Measurements from ENCODE around the gene PAM. TPM values are rescaled to one million over a fixed set of nuclear protein-coding genes. Genes with fewer than 3 reads are reported as not detected.

Gene PAM
- total RNA-seq, 1 experiment from 2014 or later: 131 TPM

GRCh38 chr5:102879741-102880140, 124.6 kb downstream of the PAM start:
- no peak overlapping the region for H3K27ac ChIP-seq (ENCODE audit: low read length)
- POLR2A ChIA-PET: no interaction called here

GRCh38 chr5:102886586-102886985, 131.5 kb downstream of the PAM start:
- in situ Hi-C loops (cut with HindIII; ENCODE audit: low pct_unique_long_range_greater_than_20kb, low sequenced_read_pairs): no loop called here
- H3K4me3 ChIP-seq (ENCODE audit: low read depth in 2 of 2, low read length in 2 of 2): no peak overlapping the region
- BruUV-seq (replicated peaks): no TSS peak
- DNase-seq (ENCODE audit: low read depth, low spot score) (no peak), ATAC-seq (no peak)
- CTCF ChIA-PET: no interaction called here
- H3K27me3 ChIP-seq (ENCODE audit: control insufficient read depth, insufficient read depth, low read length): no peaks in the 10 kb centered on the region
- H3K9me3 ChIP-seq (ENCODE audit: control insufficient read depth, insufficient read depth, low read depth, low read length): no peaks in the 10 kb centered on the region
- POLR2A ChIA-PET: no interaction called here
- no peaks in the 10 kb centered on the region for H3K4me1 ChIP-seq (ENCODE audit: control insufficient read depth, insufficient read depth, low read length)
- no peaks in the 10 kb centered on the region for H3K36me3 ChIP-seq (ENCODE audit: control insufficient read depth, insufficient read depth, low read length)
- intact Hi-C loops (cut with micrococcal nuclease; ENCODE audit: unreplicated experiment): no loop called here
- TF ChIP-seq POLR2AphosphoS5 (IDR thresholded peaks at IDR 0.05; ENCODE audit: low read depth, low read length) (no peak), CTCF (IDR thresholded peaks at IDR 0.05) (no peak), SIN3A (IDR thresholded peaks at IDR 0.05; ENCODE audit: borderline replicate concordance, insufficient read depth, low read depth, low read length) (no peak), TCF7L2 (IDR thresholded peaks at IDR 0.05; ENCODE audit: low read depth, low read length) (no peak)
- TF ChIP-seq, protein P1, sequence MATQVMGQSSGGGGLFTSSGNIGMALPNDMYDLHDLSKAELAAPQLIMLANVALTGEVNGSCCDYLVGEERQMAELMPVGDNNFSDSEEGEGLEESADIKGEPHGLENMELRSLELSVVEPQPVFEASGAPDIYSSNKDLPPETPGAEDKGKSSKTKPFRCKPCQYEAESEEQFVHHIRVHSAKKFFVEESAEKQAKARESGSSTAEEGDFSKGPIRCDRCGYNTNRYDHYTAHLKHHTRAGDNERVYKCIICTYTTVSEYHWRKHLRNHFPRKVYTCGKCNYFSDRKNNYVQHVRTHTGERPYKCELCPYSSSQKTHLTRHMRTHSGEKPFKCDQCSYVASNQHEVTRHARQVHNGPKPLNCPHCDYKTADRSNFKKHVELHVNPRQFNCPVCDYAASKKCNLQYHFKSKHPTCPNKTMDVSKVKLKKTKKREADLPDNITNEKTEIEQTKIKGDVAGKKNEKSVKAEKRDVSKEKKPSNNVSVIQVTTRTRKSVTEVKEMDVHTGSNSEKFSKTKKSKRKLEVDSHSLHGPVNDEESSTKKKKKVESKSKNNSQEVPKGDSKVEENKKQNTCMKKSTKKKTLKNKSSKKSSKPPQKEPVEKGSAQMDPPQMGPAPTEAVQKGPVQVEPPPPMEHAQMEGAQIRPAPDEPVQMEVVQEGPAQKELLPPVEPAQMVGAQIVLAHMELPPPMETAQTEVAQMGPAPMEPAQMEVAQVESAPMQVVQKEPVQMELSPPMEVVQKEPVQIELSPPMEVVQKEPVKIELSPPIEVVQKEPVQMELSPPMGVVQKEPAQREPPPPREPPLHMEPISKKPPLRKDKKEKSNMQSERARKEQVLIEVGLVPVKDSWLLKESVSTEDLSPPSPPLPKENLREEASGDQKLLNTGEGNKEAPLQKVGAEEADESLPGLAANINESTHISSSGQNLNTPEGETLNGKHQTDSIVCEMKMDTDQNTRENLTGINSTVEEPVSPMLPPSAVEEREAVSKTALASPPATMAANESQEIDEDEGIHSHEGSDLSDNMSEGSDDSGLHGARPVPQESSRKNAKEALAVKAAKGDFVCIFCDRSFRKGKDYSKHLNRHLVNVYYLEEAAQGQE (IDR thresholded peaks at IDR 0.05; ENCODE audit: insufficient read depth in 1 of 2, low read depth in 2 of 2, low read length in 1 of 2): no peak
- no peak overlapping the region for H3K27ac ChIP-seq (ENCODE audit: low read length)

More at GRCh38 chr5:102879741-102880140, 124.6 kb downstream of the PAM start:
- DNase-seq (ENCODE audit: low read depth, low spot score) (no peak), ATAC-seq (no peak)
- CTCF ChIA-PET: no interaction called here
- no TSS peak for BruUV-seq (replicated peaks)
- H3K36me3 ChIP-seq (ENCODE audit: control insufficient read depth, insufficient read depth, low read length): no peaks in the 10 kb centered on the region
- H3K9me3 ChIP-seq (ENCODE audit: control insufficient read depth, insufficient read depth, low read depth, low read length): no peaks in the 10 kb centered on the region
- H3K27me3 ChIP-seq (ENCODE audit: control insufficient read depth, insufficient read depth, low read length): no peaks in the 10 kb centered on the region
- intact Hi-C loops (cut with micrococcal nuclease; ENCODE audit: unreplicated experiment): no loop called here
- in situ Hi-C loops (cut with HindIII; ENCODE audit: low pct_unique_long_range_greater_than_20kb, low sequenced_read_pairs): no loop called here
- no peaks in the 10 kb centered on the region for H3K4me1 ChIP-seq (ENCODE audit: control insufficient read depth, insufficient read depth, low read length)
- no peak overlapping the region for H3K4me3 ChIP-seq (ENCODE audit: low read depth in 2 of 2, low read length in 2 of 2)
- TF ChIP-seq POLR2AphosphoS5 (IDR thresholded peaks at IDR 0.05; ENCODE audit: low read depth, low read length) (no peak), CTCF (IDR thresholded peaks at IDR 0.05) (no peak), TCF7L2 (IDR thresholded peaks at IDR 0.05; ENCODE audit: low read depth, low read length) (no peak), SIN3A (IDR thresholded peaks at IDR 0.05; ENCODE audit: borderline replicate concordance, insufficient read depth, low read depth, low read length) (no peak)
- TF ChIP-seq, protein P1 (IDR thresholded peaks at IDR 0.05; ENCODE audit: insufficient read depth in 1 of 2, low read depth in 2 of 2, low read length in 1 of 2): no peak

Data from Panc1 (cell line).